GM21515 (cell line): Measurements from ENCODE around the gene TJP1.
"Not testable (repeated sequence)": the region's sequence is repeated elsewhere in the genome, so short reads cannot be mapped to it uniquely, and the experiment has no call there.

Experiments
- ATAC-seq: cut with Tn5 transposase; IDR thresholded peaks from one replicate; pipeline ENCODE4 v1.9.1; 2021; ENCODE audit not compliant: unreplicated experiment

TJP1 gene

GRCh38 chr15:29670266-29670665 lies 152.0 kb downstream of the TJP1 start:
- ATAC-seq, result no peak

DNA sequence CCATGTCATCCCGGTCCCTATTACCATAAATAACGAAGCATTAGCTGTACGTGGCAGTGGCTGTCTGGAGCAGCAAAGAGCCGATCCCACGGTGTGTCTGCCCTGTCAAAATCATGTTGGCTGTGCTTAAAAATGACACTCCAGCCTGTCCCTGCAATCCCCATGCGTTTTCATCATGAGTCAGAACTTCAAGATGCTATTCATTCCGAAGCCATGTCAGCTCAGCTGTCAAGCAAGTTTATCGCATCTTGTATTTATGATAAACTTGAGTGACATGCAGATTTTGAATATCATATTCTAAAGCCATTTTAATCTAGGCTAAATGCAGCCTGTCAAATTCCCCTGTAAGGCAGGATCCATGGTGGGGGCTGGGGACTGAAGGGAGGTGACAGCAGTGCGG lies 152.4 kb downstream of the TJP1 start:
- ATAC-seq, result no peak

DNA sequence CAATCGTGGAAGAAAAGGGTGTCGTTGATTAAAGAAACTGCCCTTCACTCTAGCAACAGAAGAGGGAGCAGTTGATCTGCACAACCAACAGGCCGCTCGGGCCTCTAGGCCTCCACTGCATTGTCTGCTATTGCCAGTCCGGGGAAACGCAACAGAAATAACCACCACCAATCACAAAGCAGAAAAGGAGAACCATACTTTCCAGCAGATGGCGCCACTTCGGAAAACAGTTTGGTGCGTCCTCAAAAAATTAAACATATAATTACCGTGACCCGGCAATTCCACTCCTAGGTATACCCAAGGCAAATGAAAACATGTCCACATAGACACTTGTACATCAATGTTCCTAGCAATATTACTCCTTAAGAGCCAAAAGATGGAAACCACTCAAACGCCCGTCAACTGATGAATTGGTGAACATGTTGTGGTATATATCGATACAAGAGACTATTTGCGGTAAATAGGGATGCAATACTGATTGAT lies 154.1 kb downstream of the TJP1 start:
- ATAC-seq, result no peak

DNA sequence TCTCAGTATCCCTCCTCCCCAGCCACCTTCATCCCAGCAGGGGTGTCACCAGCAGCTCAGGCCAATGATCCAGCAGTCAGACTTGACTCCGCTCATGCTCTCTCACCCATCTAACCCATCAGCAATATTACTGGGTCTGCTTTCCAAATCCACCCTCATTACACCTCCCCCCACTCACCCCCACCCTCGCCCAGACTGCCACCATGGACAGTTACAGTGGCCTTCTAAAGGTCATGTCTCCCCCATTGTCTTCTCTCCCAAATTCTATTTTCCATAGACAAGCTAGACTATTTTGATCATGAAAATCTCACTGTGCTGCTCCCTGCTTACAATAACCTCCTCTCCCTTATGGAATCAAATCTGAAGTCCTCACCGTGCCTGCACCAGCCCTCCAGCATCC lies 156.0 kb downstream of the TJP1 start:
- ATAC-seq, result no peak

GRCh38 chr15:29665444-29666003 lies 156.7 kb downstream of the TJP1 start:
- ATAC-seq, result no peak

GRCh38 chr15:29664406-29664805 lies 157.9 kb downstream of the TJP1 start:
- ATAC-seq, result no peak

- not testable (repeated sequence) for ATAC-seq
Measured at GRCh38 chr15:29657476-29657817, 164.8 kb downstream of the TJP1 start.

DNA sequence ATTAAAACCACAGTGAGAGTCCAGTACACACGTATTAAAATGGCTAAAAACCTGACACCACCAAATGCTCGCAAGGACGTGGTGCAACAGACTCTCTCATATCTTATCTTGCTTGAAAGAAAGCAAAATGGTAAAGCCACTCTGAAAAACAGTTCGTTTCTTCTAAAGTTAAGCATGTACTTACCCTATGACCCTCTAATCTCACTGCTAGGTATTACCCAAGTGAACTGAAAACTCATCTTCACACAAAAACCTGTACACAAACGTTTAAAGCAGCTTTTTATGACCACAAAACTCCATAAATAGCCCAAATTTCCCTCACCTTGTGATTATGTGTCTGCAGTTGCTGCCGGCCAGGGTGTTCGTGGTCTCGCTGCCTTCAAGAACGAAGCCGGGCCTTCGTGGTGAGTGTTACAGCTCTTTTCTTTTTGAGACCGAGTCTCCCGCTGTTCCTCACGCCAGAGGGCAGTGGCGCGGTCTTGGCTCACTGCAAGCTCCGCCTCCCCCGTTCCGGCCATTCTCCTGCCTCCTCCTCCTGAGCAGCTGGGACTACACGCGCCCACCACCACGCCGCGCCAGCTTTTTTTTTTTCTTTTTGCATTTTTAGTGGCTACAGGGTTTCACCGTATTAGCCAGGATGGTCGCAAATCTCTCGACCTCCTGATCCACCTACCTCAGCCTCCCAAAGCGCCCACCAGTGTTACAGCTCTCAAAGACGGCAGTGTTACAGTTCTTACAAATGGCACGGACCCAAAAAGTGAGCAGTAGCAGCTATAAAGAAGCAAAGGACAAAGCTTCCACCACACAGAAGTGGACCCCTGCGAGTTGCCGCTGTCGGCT lies 165.4 kb downstream of the TJP1 start:
- ATAC-seq, result no peak

DNA sequence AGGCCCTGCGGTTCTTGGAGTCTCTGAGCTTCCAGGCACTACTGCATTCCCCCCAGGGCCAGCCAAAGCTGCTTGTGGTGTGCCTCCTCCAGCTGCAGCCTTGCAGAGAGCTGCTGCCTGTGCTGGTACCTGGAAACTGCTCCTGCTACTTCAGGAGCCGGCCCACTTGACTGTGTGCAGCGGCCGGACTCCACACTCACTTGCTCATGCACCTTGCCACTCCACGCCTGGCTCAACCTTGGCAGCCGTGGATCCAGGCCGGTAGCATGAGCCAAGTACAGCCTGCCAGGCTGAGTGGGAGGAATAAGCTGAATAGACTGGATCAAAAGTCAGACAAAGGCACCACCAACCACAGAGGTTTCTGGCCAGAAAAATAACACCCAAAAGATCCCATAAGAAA lies 169.7 kb downstream of the TJP1 start:
- no peak for ATAC-seq

GRCh38 chr15:29651476-29652233 lies 170.6 kb downstream of the TJP1 start:
- ATAC-seq, result no peak
